GM12892 (cell line): ENCODE data around the gene GALNT13.

Experiments used
- POLR2A ChIP-seq: IDR thresholded peaks from 2 replicates; pipeline ENCODE4 v1.6.1; 2011; ENCODE audit warnings: low read depth, low read length, control low read depth
- POLR2AphosphoS5 ChIP-seq: IDR thresholded peaks from 2 replicates; pipeline ENCODE4 v1.6.1; 2011; ENCODE audit warnings: low read depth, low read length, control low read depth

DNA sequence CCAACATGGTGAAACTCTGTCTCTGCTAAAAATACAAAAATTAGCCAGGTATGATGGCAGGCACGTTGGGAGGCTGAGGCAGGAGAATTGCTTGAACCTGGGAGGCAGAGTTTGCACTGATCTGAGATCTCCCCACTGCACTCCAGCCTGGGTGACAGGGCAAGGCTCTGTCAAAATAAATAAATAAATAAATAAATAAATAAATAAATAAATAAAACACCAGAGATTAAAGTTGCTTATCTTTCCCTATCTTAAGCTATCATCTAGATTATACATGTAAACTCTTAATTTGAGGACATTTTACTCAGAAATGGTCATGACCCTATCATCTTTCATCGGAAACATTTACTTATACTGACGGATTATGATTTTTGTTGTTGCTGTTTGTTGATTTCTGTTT, 373.2 kb downstream of the GALNT13 start:
- TF ChIP-seq POLR2AphosphoS5 (no peak), POLR2A (no peak)
